ENCODE measurements around the gene GYPB.
"Not testable (repeated sequence)": the region's sequence is repeated elsewhere in the genome, so short reads cannot be mapped to it uniquely, and the experiment has no call there.

- not testable (repeated sequence) for TF ChIP-seq EZH2phosphoT487 (IDR thresholded peaks at IDR 0.05; ENCODE audit: insufficient read depth, low read depth); EZH2 (IDR thresholded peaks at IDR 0.05; ENCODE audit: insufficient read depth, poor library complexity, severe bottlenecking)
Measured at GRCh38 chr4:144000331-144000995, 18.7 kb downstream of the GYPB start.

All from GM23248 (cell line).